Measurements from ENCODE around the gene SCRT2.

Gene SCRT2

DNA sequence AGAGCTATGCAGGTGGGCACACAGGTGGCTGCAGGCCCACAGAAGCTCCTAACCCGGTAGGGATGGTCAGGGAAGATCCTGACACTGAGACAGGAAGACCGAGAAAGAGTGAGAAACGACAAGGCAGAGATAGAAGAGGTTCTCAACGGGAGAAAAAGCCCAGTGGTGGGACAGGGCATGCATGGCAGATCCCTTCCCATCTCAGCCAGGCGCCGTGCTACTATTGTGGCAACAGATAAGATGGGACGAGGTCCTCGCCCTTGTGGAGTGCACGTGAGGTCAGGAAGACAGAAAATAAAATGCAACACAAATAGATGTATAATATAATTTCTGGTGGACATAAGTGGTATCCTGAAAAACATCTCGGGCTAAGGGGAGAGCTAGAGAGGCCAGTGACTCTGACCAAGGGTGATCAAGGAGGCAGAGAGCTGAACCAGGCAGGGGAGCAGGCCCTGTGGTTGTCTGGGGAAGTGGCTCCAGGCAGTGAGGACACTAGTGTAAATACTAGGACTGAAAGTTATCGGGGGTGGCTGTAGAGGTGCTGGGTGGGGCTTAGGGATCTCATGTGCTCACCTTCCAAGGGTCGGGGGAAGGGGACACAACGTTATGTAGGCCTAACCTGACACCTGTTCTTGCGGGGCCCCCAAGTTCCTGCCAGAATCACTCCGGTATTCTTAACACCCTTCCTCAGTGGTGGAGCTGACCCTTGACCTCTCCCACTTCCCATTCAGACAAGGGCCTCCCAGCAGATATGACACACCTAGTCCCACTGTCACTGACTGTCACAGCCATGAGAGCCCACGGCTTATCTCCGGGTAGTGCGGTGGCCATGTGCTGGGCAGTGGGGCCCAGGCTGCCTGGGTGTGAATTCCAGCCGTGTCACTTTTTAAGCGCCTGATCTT lies 23.6 kb downstream of the SCRT2 start:
- TF ChIP-seq, protein P1, sequence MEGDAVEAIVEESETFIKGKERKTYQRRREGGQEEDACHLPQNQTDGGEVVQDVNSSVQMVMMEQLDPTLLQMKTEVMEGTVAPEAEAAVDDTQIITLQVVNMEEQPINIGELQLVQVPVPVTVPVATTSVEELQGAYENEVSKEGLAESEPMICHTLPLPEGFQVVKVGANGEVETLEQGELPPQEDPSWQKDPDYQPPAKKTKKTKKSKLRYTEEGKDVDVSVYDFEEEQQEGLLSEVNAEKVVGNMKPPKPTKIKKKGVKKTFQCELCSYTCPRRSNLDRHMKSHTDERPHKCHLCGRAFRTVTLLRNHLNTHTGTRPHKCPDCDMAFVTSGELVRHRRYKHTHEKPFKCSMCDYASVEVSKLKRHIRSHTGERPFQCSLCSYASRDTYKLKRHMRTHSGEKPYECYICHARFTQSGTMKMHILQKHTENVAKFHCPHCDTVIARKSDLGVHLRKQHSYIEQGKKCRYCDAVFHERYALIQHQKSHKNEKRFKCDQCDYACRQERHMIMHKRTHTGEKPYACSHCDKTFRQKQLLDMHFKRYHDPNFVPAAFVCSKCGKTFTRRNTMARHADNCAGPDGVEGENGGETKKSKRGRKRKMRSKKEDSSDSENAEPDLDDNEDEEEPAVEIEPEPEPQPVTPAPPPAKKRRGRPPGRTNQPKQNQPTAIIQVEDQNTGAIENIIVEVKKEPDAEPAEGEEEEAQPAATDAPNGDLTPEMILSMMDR (IDR thresholded peaks at IDR 0.05; ENCODE audit: borderline replicate concordance, control extremely low read depth, extremely low read depth, insufficient read depth, missing control alignments): no peak
- in situ Hi-C loops (cut with MboI; ENCODE audit: low sequenced_read_pairs, unreplicated experiment): no loop called here
- DNase-seq (ENCODE audit: low spot score): no peak

DNA sequence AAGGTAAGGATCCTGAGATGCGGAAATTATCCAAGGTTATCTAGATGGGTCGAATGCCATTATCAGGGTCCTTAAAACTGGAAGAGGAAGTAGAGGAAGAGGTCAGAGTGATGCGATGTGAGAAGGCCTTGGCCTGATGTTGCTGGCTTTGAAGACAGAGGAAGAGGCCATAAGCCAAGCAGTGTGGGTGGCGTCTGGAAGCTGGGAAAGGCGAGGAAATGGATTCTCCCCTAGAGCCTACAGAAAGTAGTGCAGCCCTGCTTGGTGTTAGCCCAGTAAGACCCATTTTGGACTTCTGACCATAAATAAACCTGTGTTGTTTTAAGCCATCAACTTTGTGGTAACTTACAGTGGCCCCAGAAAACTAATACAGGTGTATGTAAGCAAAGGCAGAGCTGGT lies 24.6 kb downstream of the SCRT2 start:
- TF ChIP-seq, protein P1 (IDR thresholded peaks at IDR 0.05; ENCODE audit: borderline replicate concordance, control extremely low read depth, extremely low read depth, insufficient read depth, missing control alignments): no peak
- in situ Hi-C loops (cut with MboI; ENCODE audit: low sequenced_read_pairs, unreplicated experiment): no loop called here
- no peak for DNase-seq (ENCODE audit: low spot score)

DNA sequence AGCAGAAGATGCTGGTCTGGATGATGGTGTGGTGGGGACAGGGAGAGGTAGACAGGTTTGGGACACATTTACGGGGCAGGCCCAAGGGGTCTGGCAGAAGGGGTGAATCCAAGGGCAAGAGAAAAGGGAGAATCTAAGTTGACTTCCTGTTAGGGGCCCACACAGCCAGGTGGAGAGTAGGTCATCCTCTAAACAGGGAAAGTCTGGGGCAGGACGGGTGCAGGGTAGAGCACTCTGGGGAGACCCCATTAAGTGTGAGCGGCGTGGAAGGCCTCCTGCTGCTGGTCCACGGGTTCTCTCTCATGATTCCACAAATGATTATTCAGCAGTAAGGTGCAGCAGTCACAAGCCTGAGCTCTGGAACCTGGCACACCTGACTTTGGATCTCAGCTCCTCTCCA lies 25.3 kb downstream of the SCRT2 start:
- in situ Hi-C loops (cut with MboI; ENCODE audit: low sequenced_read_pairs, unreplicated experiment): no loop called here
- TF ChIP-seq, protein P1 (IDR thresholded peaks at IDR 0.05; ENCODE audit: borderline replicate concordance, control extremely low read depth, extremely low read depth, insufficient read depth, missing control alignments): no peak
- no peak for DNase-seq (ENCODE audit: low spot score)

DNA sequence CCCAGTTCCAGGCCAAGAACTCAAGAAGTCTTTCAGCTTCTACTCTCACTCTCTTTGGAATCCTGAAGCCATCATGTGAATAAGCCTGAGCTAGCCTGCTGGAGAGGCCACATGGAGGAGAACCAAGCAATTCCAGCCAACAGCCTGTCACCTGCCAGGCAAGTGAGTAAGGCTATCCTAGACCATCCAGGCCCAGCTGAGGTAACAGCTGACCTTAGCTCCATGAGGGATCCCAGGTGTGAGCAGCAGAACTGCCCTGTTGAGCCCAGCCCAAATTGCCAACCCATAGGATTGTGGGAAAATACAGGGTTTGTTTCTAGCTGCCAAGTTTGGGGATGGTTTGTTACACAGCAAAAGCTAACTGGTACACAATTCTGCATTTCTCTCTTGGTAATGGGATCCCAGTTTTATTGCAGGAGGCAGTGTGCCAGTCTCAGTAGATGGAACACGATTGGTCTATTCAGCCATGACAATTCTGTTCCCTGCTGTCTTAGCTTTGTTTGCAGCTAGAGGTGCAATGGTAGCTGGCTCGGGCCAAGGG lies 28.1 kb downstream of the SCRT2 start:
- DNase-seq (ENCODE audit: low spot score): no peak
- TF ChIP-seq, protein P1 (IDR thresholded peaks at IDR 0.05; ENCODE audit: borderline replicate concordance, control extremely low read depth, extremely low read depth, insufficient read depth, missing control alignments): no peak
- in situ Hi-C loops (cut with MboI; ENCODE audit: low sequenced_read_pairs, unreplicated experiment): loop anchor here (5.0 to 10.0 kb wide), 2 partner anchors 85 to 293 kb away; no protein-coding TSS in a partner anchor

DNA sequence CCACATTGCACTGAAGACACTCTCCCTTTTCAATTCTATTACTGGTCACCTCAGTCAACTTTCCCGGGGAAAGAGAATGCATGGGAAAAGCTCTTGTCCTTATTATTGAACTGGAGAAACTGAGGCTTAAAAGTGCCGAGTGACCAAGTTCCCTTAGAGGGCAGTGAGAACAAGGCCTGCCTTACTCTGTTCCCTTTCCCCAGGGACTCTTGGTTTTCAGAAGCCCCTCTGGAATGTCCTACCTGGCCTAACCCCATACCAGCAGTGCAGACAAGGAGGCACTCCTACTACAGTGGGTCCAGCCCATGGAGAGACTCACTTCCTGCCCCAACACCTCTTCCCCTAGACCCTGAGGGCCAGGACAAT lies 28.8 kb downstream of the SCRT2 start:
- DNase-seq (ENCODE audit: low spot score): no peak
- in situ Hi-C loops (cut with MboI; ENCODE audit: low sequenced_read_pairs, unreplicated experiment): loop anchor here (5.0 to 10.0 kb wide), 2 partner anchors 85 to 292 kb away; no protein-coding TSS in a partner anchor
- TF ChIP-seq, protein P1 (IDR thresholded peaks at IDR 0.05; ENCODE audit: borderline replicate concordance, control extremely low read depth, extremely low read depth, insufficient read depth, missing control alignments): no peak

DNA sequence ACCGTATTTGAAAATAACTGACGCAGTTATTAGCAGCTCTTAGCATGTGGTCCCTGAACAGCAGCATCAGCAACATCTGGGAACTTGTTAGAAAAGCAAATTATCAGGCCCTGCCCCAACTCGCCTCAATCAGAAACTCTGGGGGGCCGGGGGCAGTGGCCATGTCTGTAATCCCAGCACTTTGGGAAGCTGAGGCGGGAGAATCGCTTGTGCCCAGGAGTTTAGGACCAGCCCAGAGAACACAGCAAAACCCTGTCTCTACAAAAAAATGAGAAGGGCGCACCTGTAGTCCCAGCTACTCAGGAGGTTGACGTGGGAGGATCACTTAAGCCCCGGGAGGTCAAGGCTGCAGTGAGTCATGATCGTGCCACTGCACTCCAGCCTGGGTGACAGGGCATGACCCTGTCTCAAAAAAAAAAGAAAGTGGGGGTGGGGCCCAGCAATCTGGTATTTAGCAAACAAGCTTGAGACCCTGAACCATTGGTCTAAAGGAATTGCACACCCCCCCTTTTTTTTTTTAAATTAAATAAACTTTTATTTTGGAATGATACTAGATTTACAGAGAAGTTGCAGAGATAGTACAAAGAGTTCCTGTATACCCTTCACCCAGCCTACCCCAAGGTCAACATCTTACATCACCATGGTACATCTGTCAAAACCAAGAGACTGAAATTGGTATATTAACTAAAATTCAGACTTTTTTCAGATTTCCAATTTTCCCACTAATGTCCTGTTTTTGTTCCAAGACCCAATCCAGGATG lies 29.3 kb downstream of the SCRT2 start:
- TF ChIP-seq, protein P1 (IDR thresholded peaks at IDR 0.05; ENCODE audit: borderline replicate concordance, control extremely low read depth, extremely low read depth, insufficient read depth, missing control alignments): no peak
- in situ Hi-C loops (cut with MboI; ENCODE audit: low sequenced_read_pairs, unreplicated experiment): loop anchor here (5.0 to 10.0 kb wide), 2 partner anchors 84 to 291 kb away; no protein-coding TSS in a partner anchor
- DNase-seq (ENCODE audit: low spot score): no peak
